NCI-H69 (cell line): ENCODE measurements around the gene VWA3B.
A peak's percentile ranks its signal among the peaks of the same experiment; 100 is the strongest.
"Not testable (repeated sequence)": the region's sequence is repeated elsewhere in the genome, so short reads cannot be mapped to it uniquely, and the experiment has no call there.

Source experiments
- DNase-seq: peaks from one replicate; lab custom pipeline; 2025; lab: John Stamatoyannopoulos, UW

The VWA3B gene

DNA sequence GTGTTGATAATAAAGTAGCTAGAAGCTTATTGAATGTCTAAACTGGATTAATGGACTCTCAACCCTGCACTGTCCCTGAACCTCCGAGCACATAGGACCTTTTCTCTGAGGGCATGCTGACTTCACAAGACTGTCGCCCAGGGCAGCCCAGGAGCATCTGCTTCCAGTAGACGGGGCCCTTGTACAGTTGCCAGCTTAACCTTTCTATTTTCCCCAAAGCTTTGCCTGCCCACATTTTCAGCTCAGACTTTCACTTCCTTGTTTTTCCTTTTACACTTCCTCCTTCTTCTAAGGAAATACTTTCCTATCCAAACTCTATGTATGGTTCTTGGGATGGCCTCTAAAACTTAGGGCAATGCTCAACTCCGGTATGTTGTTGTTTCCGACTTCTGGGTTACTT is 1.3 kb downstream of the VWA3B start:
- no peak for DNase-seq

DNA sequence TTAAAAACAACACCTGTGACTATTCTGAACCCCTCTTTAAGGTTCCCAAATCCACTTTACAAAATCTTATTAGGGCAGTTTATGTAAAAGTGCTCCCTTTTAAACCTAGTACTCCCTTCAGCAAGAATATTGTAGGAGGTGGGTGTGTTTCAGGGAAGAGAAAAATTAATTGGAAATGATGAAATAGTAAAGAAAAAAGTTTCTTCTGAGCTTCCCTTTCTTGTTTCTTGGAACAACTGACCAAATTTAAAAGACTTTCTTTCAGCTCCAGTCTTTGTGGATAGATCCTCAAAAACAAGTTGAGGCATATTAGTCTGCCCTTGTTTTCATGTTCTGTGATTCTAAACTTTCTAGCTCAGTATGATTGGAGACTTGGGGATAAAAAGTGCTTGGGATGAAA is 3.0 kb downstream of the VWA3B start:
- no peak for DNase-seq

- no peak for DNase-seq
Observed at GRCh38 chr2:98090951-98091350, 4.0 kb downstream of the VWA3B start.

GRCh38 chr2:98091738-98092137 is 4.8 kb downstream of the VWA3B start:
- no peak for DNase-seq

GRCh38 chr2:98093146-98093545 is 6.2 kb downstream of the VWA3B start:
- DNase-seq, result no peak

GRCh38 chr2:98093611-98094010 is 6.6 kb downstream of the VWA3B start:
- no peak for DNase-seq

DNA sequence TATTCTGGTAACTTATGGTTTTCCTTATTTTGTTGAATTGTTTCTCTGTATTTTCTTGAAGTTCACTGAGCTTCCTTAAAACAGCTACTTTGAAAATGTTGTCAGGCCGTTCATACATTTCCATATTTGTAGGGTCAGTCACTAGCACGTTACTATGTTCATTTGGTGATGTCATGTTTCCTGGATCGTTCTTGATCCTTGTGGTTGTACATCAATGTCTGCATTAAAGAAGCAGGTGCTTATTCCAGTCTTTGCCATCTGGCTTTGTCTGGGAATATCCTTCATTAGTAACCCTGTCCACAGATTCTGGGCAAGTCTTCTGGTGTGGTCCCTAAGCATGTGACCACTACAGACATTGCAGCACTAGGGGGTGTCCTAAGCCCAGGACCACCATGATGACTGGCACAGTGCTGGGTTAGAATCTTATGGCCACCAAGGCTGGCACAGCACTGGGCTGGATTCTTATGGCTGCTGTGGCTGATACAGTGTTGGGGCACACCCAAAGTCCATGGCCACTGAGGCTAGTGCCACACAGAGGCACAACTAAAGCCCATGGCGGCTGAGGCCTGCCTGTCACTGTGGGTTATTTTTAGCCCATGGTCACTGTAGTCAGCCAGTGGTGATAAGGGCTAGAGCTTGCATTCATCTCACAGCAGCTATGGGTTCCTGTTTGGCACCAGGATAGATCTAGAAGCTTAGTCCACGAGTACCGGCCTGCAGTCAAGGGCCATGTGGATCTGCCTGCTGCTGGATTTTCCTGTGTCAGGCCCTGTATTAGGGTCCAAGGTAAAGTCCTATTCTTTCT is 13.2 kb downstream of the VWA3B start:
- no peak for DNase-seq

GRCh38 chr2:98102315-98102714 is 15.3 kb downstream of the VWA3B start:
- DNase-seq, result not testable (repeated sequence)

- no peak for DNase-seq
Observed at GRCh38 chr2:98102878-98103277, 15.9 kb downstream of the VWA3B start.

DNA sequence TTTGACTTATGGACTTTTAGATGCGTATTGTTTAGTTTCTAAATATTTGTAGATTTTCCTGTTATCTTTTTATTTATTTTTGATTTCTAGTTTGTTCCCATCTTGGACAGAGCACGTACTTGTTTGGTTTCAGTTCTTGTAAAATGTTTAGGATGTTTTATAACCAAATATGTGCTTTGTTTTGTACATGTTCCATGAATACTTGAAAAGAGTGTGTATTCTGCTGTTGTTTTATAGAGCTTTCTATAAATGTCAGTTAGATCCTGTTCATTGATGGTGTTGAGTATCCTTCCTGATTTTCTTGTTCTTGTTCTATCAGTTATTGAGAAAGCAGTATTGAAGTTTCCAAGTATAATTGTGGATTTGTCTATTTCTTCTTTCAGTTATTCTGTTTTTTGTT is 21.1 kb downstream of the VWA3B start:
- DNase-seq, result no peak

DNA sequence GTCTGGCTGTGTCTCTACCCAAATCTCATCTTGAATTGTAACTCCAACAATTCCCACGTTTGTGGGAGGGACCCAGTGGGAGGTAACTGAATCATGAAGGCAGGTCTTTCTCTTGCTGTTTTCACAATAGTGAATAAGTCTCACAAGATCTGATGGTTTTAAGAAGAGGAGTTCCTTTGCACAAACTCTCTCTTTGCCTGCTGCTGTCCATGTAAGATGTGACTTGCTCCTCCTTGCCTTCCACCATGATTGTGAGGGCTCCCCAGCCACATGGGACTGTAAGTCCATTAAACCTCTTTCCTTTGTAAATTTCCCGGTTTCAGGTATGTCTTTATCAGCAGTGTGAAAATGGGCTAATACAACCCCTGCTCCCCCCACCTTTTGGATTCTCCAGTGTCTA is 23.8 kb downstream of the VWA3B start:
- DNase-seq, result no peak

- DNase-seq, result peak; percentile 6
Observed at GRCh38 chr2:98114643-98115330, 27.8 kb downstream of the VWA3B start.

- no peak for DNase-seq
Observed at GRCh38 chr2:98118161-98118560, 31.2 kb downstream of the VWA3B start.

DNA sequence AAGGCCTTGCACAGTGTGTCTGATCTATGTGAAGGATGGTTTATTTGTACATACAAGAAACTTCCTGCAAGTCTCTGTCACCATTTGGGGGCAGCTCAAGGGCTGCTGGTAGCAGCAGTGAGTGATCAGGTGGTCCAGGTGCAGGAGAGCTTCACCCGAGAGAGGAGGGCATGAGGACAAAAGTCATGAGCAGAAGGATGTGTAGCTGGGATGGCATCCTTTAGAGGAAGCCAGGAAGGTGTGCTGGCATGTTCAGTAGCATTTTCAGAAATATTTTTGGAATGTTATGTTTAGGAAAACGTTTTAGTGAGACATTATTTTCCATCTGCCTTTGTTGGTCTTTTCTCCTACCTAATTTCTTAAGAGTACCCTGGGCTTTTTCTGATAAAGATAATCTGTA is 31.9 kb downstream of the VWA3B start:
- DNase-seq, result no peak

- DNase-seq, result no peak
Observed at GRCh38 chr2:98121149-98121548, 34.2 kb downstream of the VWA3B start.

DNA sequence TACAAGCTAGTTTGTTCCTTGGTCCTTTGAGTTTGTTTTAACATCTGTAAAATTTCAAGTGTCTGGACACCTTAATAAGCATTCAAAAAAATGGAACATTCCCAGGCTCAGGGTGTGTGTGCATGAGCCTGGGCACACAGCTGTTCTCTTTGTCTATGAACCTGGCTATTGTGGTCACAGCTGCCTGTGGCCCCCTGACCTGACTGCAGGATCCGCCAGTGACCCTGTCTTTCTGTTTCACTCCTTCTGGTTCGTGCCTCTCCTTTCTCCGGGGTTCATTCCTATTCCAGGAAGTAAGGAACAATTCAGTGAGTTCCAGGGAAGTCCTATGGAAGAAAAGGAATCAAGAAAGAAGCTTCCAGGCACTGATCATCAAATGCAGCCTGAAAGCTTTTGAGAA is 35.6 kb downstream of the VWA3B start:
- no peak for DNase-seq

GRCh38 chr2:98123286-98123685 is 36.3 kb downstream of the VWA3B start:
- peak; percentile 2 for DNase-seq

DNA sequence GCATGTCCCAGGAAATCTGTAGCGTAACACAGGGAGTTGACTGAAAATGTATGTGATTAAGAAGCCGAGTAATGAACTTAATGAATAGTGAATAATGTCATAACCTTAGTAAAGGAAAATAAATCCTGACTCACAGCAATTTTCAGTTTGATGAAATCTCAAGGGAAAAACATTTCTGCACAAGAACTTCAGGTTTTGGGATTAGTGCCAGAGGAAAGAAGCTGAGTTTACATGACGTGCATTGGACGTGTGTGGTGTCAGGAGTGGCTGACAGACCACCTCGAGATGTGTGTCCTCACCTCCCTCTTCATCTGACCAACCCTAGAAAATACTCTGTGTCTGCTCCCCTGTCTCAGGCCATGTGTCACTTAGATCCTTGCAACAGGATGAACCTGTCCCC is 39.1 kb downstream of the VWA3B start:
- DNase-seq, result no peak

DNA sequence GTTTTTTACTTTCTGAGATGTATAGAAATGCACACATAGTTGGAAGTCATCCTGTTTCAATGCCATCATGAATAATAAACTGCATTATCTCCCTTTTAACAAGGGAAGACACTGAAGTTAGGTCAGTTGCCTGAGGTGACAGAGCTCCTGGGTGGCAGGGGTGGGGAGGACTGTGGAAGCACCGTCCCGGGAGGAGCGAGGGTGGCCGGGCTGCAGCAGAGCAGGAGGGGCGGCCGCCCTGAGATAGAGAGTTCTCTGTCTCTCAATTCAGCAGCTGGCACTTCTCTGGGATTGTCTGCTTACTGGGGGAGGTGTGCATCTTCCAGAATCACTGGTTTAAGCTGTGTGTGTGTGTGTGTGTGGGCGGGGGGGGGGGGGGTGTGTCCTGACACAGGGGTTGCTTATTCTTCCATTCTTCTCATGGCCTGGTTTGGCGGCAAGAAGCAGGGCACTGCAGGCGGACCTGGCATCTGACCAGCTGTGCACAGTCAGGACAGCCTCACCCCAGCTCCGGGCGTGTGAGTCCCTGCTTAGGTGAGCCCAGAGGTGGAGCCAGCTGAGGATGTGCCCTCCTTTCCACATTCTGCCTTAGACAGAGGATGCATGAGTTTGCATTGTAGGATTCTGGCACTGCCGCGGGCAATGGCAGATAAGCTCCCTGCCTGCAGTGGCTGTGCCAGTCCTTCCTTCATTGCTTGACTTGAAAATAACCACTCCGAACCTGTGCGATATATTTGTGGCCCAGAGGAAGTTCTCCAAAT is 40.4 kb downstream of the VWA3B start:
- peak; percentile 27 for DNase-seq

DNA sequence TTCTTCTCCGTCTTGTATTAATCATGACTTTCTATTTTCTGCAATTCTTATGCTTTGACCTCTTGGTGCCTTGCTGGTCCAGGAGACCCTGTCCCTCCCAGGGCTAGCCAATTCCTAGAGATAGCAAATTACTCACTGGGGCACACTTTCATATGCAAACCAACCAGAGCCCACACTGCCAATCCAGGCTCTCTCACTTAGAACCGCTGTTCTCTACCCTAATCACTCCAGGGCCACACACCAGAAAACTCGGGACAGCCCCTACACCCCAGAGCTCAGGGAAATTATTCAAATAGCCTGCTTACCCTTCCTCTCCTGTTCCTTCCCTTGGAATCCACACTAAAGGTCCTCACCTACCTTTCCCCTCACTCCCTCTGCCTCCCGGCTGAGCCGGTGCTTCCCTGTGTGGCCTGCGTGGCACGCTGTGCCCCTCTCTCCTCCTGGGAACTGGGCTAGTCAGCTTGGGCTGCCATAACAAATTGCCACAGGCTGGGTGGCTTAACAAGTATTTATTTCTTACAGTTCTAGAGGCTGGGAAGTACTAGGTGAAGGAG is 41.7 kb downstream of the VWA3B start:
- DNase-seq, result no peak

GRCh38 chr2:98130073-98130472 is 43.1 kb downstream of the VWA3B start:
- DNase-seq, result not testable (repeated sequence)

- no peak for DNase-seq
Observed at GRCh38 chr2:98134172-98135005, 47.4 kb downstream of the VWA3B start.
